GM21737 (cell line): Measurements from ENCODE around the gene PPP6R2.

Experiments
- ATAC-seq: cut with Tn5 transposase; IDR thresholded peaks from one replicate; pipeline ENCODE4 v1.9.1; 2021; ENCODE audit warnings: mild to moderate bottlenecking, moderate library complexity; ENCODE audit not compliant: unreplicated experiment

The PPP6R2 gene

DNA sequence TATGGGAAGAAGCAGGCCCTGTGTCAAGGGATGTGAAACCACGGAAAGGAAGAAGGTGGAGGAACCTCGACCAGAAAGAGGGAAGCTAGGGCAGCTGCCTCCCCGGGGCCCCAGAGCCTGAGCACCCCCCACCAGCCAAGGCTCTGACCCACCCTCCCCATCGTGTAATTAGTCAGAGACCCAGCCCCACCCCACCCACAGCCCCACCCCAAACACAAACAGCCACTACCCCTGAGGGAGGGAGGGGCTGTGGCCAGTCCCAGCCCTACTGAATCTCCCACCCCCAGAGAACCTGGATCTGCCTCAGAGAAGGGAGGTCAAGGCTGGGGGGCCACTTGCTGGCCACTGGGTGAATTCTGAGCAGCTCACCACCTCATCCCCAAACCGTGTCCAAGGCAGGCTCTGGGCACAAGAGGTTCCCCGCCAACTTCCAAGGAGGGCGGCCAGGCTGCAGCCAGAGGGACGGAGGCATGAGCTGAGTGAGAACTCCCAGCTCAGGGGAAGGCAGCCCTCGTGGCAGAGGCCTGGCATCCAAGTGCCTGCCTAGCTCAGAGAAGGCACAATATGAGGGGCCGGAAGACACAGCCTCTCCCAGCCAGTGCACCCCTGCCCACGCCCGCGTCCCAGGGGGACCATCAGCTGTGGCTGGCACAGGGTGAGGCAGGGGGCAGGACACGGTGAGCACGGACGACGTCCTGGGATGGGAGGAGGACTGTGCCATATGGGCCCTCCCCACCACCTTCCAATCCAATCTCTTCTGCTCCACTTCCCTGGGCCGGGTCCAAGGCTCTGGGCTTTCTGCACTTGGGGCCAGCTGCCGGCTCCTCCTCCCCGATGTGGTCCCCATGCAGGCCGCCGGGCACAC is 38.4 kb upstream of the PPP6R2 start:
- no peak for ATAC-seq

- ATAC-seq: no peak
These were observed 37.7 kb upstream of the PPP6R2 start for GRCh38 chr22:50305393-50305922.

DNA sequence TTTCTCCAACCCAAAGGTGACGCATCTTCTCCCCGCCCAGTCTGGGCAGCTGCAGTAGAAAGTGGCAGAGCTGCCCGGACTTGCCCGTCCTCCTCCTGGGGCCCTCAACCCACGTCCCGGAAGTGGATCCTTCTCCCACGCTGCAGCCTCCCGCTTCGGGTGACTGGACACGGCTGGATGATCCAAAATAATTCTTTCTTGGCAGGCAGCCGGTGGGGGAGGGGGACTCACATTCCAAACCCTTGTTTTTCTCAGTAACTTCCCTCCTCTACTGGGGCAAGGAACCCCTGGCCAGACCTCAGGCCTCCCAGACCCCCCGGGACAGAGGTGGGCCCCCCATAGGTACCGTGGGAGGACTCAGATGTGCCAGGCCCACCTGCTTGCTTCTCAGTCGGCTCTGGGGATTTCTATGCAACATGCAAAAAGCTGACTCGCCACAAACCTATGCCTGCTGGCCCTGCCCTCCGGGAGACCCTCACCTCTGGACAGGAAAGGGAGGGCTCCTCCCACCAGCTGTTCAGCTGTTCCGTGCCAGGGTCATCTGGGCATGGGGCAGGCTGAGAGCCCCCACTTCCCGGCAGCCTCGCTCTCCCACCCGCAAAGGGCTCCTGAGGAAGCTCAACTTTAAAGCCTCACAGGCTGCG is 37.1 kb upstream of the PPP6R2 start:
- ATAC-seq: no peak

DNA sequence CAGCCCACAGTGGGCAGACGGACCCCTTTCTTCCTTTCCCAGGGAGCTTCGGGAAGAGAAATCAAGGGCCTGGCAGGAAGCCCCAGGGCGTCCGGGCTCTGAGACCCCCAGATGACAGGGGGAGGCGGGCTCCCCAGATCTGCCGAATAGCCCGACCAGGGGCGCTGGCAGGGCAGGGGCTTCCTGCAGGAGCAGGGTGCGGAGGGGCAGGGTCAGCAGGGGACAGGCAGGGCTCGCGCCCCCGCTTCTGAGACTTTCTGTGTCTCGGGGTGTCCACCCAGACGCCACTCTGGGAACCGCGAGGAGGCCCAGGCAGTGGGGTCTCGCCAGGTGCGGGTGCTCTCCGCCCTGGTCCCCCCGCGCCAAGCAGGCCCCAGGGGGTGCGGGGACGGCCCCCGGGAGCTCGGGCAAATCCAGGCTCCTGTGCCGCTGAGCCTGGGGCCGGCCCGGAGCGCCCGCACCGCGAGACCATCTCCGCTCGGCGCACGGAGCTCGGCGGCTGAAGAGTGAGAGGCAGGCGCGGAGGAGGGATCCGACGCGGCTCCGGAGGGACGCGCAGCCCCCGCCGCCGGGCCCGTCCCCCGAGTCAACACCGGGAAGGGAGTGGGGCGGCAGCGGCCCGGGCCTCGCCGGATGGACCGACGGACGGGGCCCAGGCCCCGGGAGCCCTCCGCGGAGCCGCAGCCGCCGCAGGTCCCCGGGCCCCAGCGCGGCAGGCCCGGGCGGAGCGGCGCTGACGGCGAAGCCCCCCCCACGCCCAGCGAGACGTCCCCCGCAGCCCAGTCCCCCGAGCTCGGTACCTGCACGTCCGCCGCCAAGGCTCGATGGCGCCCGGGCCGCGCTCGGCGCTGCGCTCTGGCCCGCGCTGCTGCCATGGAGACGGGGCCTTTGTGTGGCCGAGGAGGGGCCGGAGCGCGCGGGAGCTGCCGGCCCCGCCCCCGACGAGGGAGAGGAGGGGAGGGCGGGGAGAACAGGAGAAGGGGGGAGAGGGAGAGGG is 36.1 kb upstream of the PPP6R2 start, which contains the start of gene PLXNB2:
PLXNB2 (minus strand) TSS at position 894 of the 997 bp plus-strand sequence. CDS start 17,062 bp downstream, outside the sequence.
- ATAC-seq: no peak

DNA sequence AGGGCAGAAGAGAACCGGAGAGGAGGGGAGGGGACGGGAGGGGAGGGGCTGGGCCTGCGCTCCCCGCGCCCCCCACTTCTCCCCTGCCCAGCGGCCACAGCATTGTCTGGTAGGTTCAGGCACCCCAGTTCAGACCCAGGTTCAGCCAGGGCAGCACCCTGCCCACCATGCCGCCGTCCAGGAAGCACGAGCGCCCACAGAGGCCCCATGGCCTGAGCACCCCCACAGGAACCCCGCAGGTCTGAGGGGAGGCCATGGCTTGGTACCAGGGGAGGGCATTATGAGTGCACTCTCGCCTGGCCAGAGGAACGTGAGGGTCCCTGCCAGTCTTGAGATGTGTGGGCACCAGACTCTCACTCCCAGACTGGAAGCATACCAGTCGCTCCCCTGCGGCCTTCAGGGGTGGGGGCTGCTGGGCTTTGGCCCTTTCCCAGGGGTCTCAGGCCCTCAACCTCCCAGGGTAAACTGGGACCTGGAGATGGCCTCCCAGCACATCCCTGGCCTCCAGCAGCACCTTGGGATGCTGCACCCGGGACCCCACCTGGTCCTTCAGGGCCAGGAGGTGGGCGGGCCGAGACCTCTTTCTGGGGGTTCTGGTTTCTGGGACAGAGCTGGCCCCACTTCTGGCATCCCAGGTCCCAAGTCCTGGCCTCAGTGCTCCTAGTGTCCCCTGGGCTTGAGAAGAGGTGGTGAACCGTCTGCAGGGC is 35.1 kb upstream of the PPP6R2 start:
- no peak for ATAC-seq

DNA sequence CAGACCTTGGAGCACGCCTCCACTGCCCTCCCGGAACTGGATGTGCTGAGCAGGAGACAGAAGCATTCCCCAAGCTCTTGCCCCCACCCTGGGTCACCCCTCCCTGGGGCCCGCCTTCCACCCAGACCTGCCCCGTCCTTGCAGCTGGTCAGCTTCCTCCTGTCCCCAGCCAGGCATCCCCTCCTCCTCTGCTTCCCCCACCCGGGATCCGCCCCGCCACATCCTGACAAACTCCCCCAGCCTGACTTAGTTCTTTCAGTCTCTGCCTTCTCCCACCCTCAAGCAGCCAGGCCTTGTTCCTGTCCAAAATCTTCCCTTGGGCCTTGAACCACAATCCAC is 34.6 kb upstream of the PPP6R2 start:
- ATAC-seq: no peak

- no peak for ATAC-seq
These were observed 34.0 kb upstream of the PPP6R2 start for GRCh38 chr22:50308986-50309600.

DNA sequence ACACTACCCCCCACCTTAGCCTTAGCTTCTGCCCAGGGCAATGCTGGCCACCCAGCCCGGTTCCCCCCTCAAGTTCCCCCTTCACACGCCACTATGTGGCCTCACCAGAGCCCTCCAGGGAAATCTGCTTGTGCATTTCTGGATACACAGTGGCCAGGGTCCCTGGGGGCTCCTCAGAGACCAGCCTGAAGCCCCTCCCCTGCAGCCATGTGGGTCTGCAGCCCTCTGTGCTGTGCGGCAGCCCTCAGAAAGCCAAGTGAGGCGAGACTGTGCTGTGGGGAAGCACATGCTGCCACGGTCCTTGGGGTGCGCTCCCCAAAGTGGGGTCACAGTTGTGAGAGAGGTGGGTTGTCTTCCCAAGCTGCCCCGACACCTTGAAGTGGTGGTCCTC is 33.5 kb upstream of the PPP6R2 start:
- ATAC-seq: no peak

DNA sequence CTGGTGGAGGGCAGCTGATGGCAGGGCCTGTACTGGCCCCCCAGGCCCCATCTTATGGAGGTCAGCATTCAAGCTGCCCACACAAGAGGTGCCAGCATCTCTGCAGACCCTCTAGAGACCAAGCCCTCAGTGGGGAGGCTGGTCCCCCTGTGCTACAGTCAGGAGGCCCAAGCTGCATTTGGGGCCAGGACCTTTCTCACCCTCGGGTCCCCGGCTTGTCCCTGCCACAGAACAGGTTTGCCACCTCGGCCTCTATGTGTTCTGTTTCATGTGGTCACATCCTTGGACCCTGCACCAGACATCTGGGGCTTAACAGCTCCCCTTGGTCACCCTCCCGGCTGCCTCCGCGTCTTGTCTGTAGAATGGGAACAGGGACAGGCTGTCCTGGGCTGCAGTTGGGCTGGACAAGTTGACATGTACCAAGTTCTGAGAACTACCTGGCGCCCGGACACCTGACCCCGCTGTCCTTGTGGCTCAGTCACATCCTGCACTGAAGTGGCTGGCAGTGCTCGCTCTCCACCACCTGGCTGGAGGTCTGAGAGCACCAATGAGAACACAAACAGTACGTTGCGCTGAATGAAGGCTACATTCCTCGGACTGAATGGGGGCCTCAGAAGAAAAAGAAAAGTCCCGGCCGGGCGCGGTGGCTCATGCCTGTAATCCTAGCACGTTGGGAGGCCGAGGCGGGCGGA is 33.0 kb upstream of the PPP6R2 start:
- no peak for ATAC-seq

GRCh38 chr22:50310949-50311444 is 32.1 kb upstream of the PPP6R2 start:
- no peak for ATAC-seq

GRCh38 chr22:50311606-50312351 is 31.3 kb upstream of the PPP6R2 start:
- no peak for ATAC-seq

- ATAC-seq: no peak
These were observed 30.8 kb upstream of the PPP6R2 start for GRCh38 chr22:50312371-50312770.

GRCh38 chr22:50313021-50313420 is 30.1 kb upstream of the PPP6R2 start:
- ATAC-seq: no peak

- ATAC-seq: no peak
These were observed 29.5 kb upstream of the PPP6R2 start for GRCh38 chr22:50313600-50313999.

- no peak for ATAC-seq
These were observed 29.1 kb upstream of the PPP6R2 start for GRCh38 chr22:50314081-50314454.

GRCh38 chr22:50314455-50315288 is 28.5 kb upstream of the PPP6R2 start:
- peak; percentile 71 for ATAC-seq

DNA sequence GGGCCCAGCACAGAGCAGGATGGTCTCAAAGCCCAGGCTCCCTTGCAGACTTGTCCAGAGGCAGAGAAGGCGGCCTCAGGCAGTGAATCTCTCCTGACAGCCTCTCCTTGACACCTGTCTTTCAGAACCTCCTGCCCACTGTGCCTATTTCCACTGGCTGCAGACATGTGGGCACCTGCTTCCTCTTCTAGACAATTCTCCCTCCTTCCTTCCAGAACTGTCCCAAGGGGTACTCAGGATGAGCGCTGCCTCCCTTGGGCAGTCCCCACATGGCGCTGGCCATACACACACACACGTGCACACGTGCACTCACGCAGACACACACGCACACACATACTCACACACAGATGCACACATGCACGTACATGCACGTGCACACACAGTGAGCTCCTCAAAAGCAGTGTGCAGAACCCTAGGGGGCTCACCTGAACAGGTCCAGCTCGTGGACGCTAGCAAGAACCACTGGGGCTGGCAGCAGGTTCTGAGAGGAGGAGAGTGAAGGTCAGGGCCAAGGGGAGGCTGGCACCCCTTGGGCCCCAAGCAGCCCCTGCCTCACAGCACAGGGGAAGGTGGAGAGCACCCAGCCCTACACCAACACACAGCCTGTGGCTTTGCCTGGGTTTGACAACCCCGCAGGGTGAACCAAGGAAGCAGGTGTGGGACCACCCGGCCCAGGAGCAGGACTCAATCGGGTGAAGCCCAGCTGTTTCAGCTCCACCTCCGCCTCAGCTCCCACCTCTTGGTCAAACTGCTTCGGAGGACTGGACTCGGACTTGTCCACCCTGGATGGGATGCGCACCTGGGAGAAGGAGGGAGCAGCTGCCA is 27.6 kb upstream of the PPP6R2 start:
- no peak for ATAC-seq
